ENCODE measurements around the gene AADAT. TPM values are rescaled to one million over a fixed set of nuclear protein-coding genes. Genes with fewer than 3 reads are reported as not detected.
"Not testable (repeated sequence)": the region's sequence is repeated elsewhere in the genome, so short reads cannot be mapped to it uniquely, and the experiment has no call there.

The AADAT gene
- total and polyA plus RNA-seq, 2 donors from 2014 or later: 2.6 to 4.6 TPM

DNA sequence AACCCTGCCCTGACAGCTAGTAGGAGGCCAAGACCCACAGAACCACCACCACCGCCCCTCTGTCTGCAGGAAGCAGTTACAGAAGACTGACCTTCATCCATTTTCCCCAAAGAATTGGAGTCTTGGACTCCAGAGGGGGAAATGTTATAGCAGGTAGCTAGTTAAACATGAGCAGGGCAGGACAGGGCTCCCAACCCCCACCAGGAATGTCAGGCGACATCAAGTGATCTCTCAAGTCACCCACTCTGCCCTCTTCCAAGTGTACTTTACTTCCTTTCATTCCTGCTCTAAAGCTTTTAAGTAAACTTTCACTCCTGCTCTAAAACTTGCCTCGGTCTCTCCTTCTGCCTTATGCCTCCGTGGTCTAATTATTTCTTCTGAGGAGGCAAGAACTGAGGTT, 17.1 kb upstream of the AADAT start:
- Histone ChIP-seq H3K9ac (ENCODE audit: low read length in 3 of 3) (no peak overlapping the region), H3K27me3 (ENCODE audit: control insufficient read depth, insufficient read depth, low read length) (no peaks in the 10 kb centered on the region), H3K4me3 (ENCODE audit: low read length in 3 of 3) (no peak overlapping the region), H3K27ac (ENCODE audit: low read depth in 2 of 2, low read length in 2 of 2) (no peak overlapping the region), H3K4me1 (ENCODE audit: control insufficient read depth in 2 of 3, insufficient read depth in 2 of 3, low read depth in 1 of 3, low read length in 3 of 3) (no peaks in the 10 kb centered on the region), H3K36me3 (ENCODE audit: control insufficient read depth in 2 of 3, insufficient read depth in 3 of 3, low read length in 3 of 3) (no peaks in the 10 kb centered on the region), H3K9me3 (ENCODE audit: control insufficient read depth in 2 of 3, insufficient read depth in 1 of 3, low read length in 3 of 3) (no peaks in the 10 kb centered on the region)
- no peak for DNase-seq
- FAIRE-seq: no peak
- intact Hi-C loops (cut with DNase I): no loop called here
- no peak for TF ChIP-seq CTCF (IDR thresholded peaks at IDR 0.05; ENCODE audit: borderline replicate concordance, extremely low read depth, insufficient read depth)

- intact Hi-C loops (cut with DNase I): no loop called here
- Histone ChIP-seq H3K9me3 (ENCODE audit: control insufficient read depth in 2 of 3, insufficient read depth in 1 of 3, low read length in 3 of 3) (no peaks in the 10 kb centered on the region), H3K9ac (ENCODE audit: low read length in 3 of 3) (no peak overlapping the region), H3K4me3 (ENCODE audit: low read length in 3 of 3) (no peak overlapping the region), H3K27me3 (ENCODE audit: control insufficient read depth, insufficient read depth, low read length) (no peaks in the 10 kb centered on the region), H3K4me1 (ENCODE audit: control insufficient read depth in 2 of 3, insufficient read depth in 2 of 3, low read depth in 1 of 3, low read length in 3 of 3) (no peaks in the 10 kb centered on the region), H3K27ac (ENCODE audit: low read depth in 2 of 2, low read length in 2 of 2) (no peak overlapping the region), H3K36me3 (ENCODE audit: control insufficient read depth in 2 of 3, insufficient read depth in 3 of 3, low read length in 3 of 3) (no peaks in the 10 kb centered on the region)
- no peak for TF ChIP-seq CTCF (IDR thresholded peaks at IDR 0.05; ENCODE audit: borderline replicate concordance, extremely low read depth, insufficient read depth)
- FAIRE-seq: no peak
- DNase-seq: no peak
Observed at GRCh38 chr4:170102426-170102825, 12.7 kb upstream of the AADAT start.

- H3K4me1 ChIP-seq (ENCODE audit: control insufficient read depth in 2 of 3, insufficient read depth in 2 of 3, low read depth in 1 of 3, low read length in 3 of 3); H3K9ac ChIP-seq (ENCODE audit: low read length in 3 of 3); H3K36me3 ChIP-seq (ENCODE audit: control insufficient read depth in 2 of 3, insufficient read depth in 3 of 3, low read length in 3 of 3); H3K4me3 ChIP-seq (ENCODE audit: low read length in 3 of 3); intact Hi-C loops (cut with DNase I); DNase-seq; H3K27ac ChIP-seq (ENCODE audit: low read depth in 2 of 2, low read length in 2 of 2); H3K9me3 ChIP-seq (ENCODE audit: control insufficient read depth in 2 of 3, insufficient read depth in 1 of 3, low read length in 3 of 3); H3K27me3 ChIP-seq (ENCODE audit: control insufficient read depth, insufficient read depth, low read length); FAIRE-seq: not testable (repeated sequence)
Observed at GRCh38 chr4:170098171-170098570, 8.4 kb upstream of the AADAT start.

GRCh38 chr4:170097681-170098080, 7.9 kb upstream of the AADAT start:
- DNase-seq (no peak), FAIRE-seq (no peak)
- Histone ChIP-seq H3K9ac (ENCODE audit: low read length in 3 of 3) (no peak overlapping the region), H3K27me3 (ENCODE audit: control insufficient read depth, insufficient read depth, low read length) (no peaks in the 10 kb centered on the region), H3K9me3 (ENCODE audit: control insufficient read depth in 2 of 3, insufficient read depth in 1 of 3, low read length in 3 of 3) (no peaks in the 10 kb centered on the region), H3K36me3 (ENCODE audit: control insufficient read depth in 2 of 3, insufficient read depth in 3 of 3, low read length in 3 of 3) (no peaks in the 10 kb centered on the region), H3K4me3 (ENCODE audit: low read length in 3 of 3) (no peak overlapping the region), H3K27ac (ENCODE audit: low read depth in 2 of 2, low read length in 2 of 2) (no peak overlapping the region), H3K4me1 (ENCODE audit: control insufficient read depth in 2 of 3, insufficient read depth in 2 of 3, low read depth in 1 of 3, low read length in 3 of 3) (no peaks in the 10 kb centered on the region)
- intact Hi-C loops (cut with DNase I): no loop called here
- no peak for TF ChIP-seq CTCF (IDR thresholded peaks at IDR 0.05; ENCODE audit: borderline replicate concordance, extremely low read depth, insufficient read depth)
